HCT116 (cell line): ENCODE data around the gene RABGAP1. TPM values are rescaled to one million over a fixed set of nuclear protein-coding genes. Genes with fewer than 3 reads are reported as not detected.
A peak's percentile ranks its signal among the peaks of the same experiment; 100 is the strongest.

Experiments
- ATAC-seq: fragments of 200-7000 bp; cut with Tn5 transposase; 2 replicates; pipeline ENCODE4 v1.9.1; 2020; ENCODE audit warnings: mild to moderate bottlenecking, moderate library complexity
- BruUV-seq: library from RNA; stranded (reverse); fragments of 400-500 nt; replicated peaks from 2 replicates; lab custom pipeline; 2021; lab: Mats Ljungman, UMichigan
- CTCF ChIA-PET: fragments of 300-600 bp; sonication (Branson Sonifier 250); formaldehyde crosslinking; loops from one replicate; lab custom pipeline; 2021; ENCODE audit warnings: antibody characterized with exemption; lab: Charles Lee
- POLR2A ChIA-PET: fragments of 300-600, 350-600 bp; sonication (Branson Sonifier 250); formaldehyde crosslinking; loops from one replicate; lab custom pipeline; 2021; ENCODE audit warnings: antibody characterized with exemption; lab: Charles Lee
- RAD21 ChIA-PET, 2 experiments: fragments of 300-600 bp; sonication (Branson Sonifier 250); formaldehyde crosslinking; loops; one replicate each; lab custom pipeline; 2023; ENCODE audit warnings: low total read pairs in 2 of 2; ENCODE audit not compliant: uncharacterized antibody in 2 of 2, unreplicated experiment in 2 of 2, low non-redundant PET in 1 of 2; lab: Charles Lee
- DNase-seq: peaks from one replicate; pipeline ENCODE4 v3.0.0-alpha.2; 2010; ENCODE audit warnings: low read depth, low spot score
- H2AFZ ChIP-seq: fragments of 200-600 bp; shearing (Covaris generic), sonication (generic); 2 replicates; pipeline ENCODE4 v1.6.1; 2017; ENCODE audit warnings: low read depth, mixed run types, mixed read lengths, antibody characterized with exemption, low read length; ENCODE audit not compliant: poor library complexity, severe bottlenecking
- H3K27ac ChIP-seq: 2 replicates; pipeline ENCODE4 v1.5.1; 2012; ENCODE audit warnings: low read depth, low read length
- H3K27me3 ChIP-seq: fragments of 200-600 bp; sonication (generic); 2 replicates; pipeline ENCODE4 v1.6.1; 2016; ENCODE audit warnings: mixed run types, low read length, mixed read lengths; ENCODE audit not compliant: insufficient read depth
- H3K36me3 ChIP-seq, 2 experiments: fragments of 200-500 bp in 1 of 2; fragments of 200-600 bp in 1 of 2; sonication (Bioruptor generic) in 1 of 2; sonication (generic) in 1 of 2; 2 replicates each; pipeline versions ENCODE4 v1.5.1 to v1.6.1; 2014 to 2016; ENCODE audit warnings: low read length in 2 of 2, inconsistent platforms in 1 of 2, mixed read lengths in 1 of 2, mixed run types in 1 of 2; ENCODE audit not compliant: insufficient read depth in 2 of 2, control insufficient read depth in 1 of 2
- H3K4me1 ChIP-seq, 2 experiments: fragments of 200-600 bp in 1 of 2; sonication (generic) in 1 of 2; 2 replicates each; pipeline versions ENCODE4 v1.5.1 to v1.6.1; 2012 to 2017; ENCODE audit warnings: low read length in 2 of 2, inconsistent platforms in 1 of 2, mild to moderate bottlenecking in 1 of 2, mixed read lengths in 1 of 2, mixed run types in 1 of 2, moderate library complexity in 1 of 2; ENCODE audit not compliant: insufficient read depth in 2 of 2, control insufficient read depth in 1 of 2
- H3K4me2 ChIP-seq: fragments of 200-600 bp; sonication (generic); 2 replicates; pipeline ENCODE4 v1.6.1; 2017; ENCODE audit warnings: mixed run types, low read length, mixed read lengths
- H3K4me3 ChIP-seq, 2 experiments: fragments of 200-600 bp in 1 of 2; sonication (generic) in 1 of 2; replicated peaks in 1 of 2; 2 replicates each; pipeline ENCODE4 v1.5.1; 2011 to 2016; ENCODE audit warnings: low read length in 2 of 2, control low read depth in 1 of 2, low read depth in 1 of 2, mild to moderate bottlenecking in 1 of 2, mixed read lengths in 1 of 2, mixed run types in 1 of 2
- H3K79me2 ChIP-seq: fragments of 200-600 bp; sonication (generic); 2 replicates; pipeline ENCODE4 v1.6.1; 2017; ENCODE audit warnings: mild to moderate bottlenecking, mixed run types, low read length, moderate library complexity, mixed read lengths; ENCODE audit not compliant: insufficient read depth
- H3K9ac ChIP-seq: fragments of 200-600 bp; sonication (generic); 2 replicates; pipeline ENCODE4 v1.6.1; 2016; ENCODE audit warnings: low read length, mixed read lengths
- H3K9me2 ChIP-seq: fragments of 200-600 bp; sonication (generic), shearing (Covaris generic); 2 replicates; pipeline ENCODE4 v1.6.1; 2017; ENCODE audit warnings: mixed run types, mild to moderate bottlenecking, moderate library complexity; ENCODE audit not compliant: insufficient read depth
- H3K9me3 ChIP-seq, 2 experiments: fragments of 200-500 bp in 1 of 2; fragments of 200-600 bp in 1 of 2; sonication (Bioruptor generic) in 1 of 2; sonication (generic) in 1 of 2; 2 replicates each; pipeline ENCODE4 v1.6.1; 2014 to 2017; ENCODE audit warnings: low read length in 2 of 2, mixed read lengths in 2 of 2, inconsistent platforms in 1 of 2, low read depth in 1 of 2, mild to moderate bottlenecking in 1 of 2, mixed run types in 1 of 2, moderate library complexity in 1 of 2; ENCODE audit not compliant: control insufficient read depth in 1 of 2, insufficient read depth in 1 of 2
- H4K20me1 ChIP-seq: fragments of 200-600 bp; sonication (generic), shearing (Covaris generic); 2 replicates; pipeline ENCODE4 v1.6.1; 2017; ENCODE audit warnings: mixed run types, mild to moderate bottlenecking, moderate library complexity; ENCODE audit not compliant: insufficient read depth
- CBX3 ChIP-seq: IDR thresholded peaks from 2 replicates; pipeline ENCODE4 v1.6.1; 2012; ENCODE audit warnings: low read depth
- CEBPB ChIP-seq: IDR thresholded peaks from 2 replicates; pipeline ENCODE4 v1.6.1; 2012; ENCODE audit warnings: low read depth
- EZH2 ChIP-seq: fragments of 200-600 bp; sonication (generic); IDR thresholded peaks from 2 replicates; pipeline ENCODE4 v1.6.1; 2017; ENCODE audit warnings: antibody characterized with exemption, mixed run types
- EZH2phosphoT487 ChIP-seq: fragments of 200-600 bp; IDR thresholded peaks from 2 replicates; pipeline ENCODE4 v1.6.1; 2018; ENCODE audit warnings: antibody characterized with exemption, borderline replicate concordance
- POLR2A ChIP-seq: IDR thresholded peaks from 2 replicates; pipeline ENCODE4 v1.7.0; 2011; ENCODE audit warnings: borderline replicate concordance; ENCODE audit not compliant: insufficient read depth, insufficient read length; ENCODE audit errors: extremely low read depth
- POLR2AphosphoS5 ChIP-seq: IDR thresholded peaks from 2 replicates; pipeline ENCODE4 v1.6.1; 2011; ENCODE audit warnings: mild to moderate bottlenecking, low read depth, low read length, moderate library complexity
- SIN3A ChIP-seq: IDR thresholded peaks from 2 replicates; pipeline ENCODE4 v1.6.1; 2012; ENCODE audit warnings: low read depth
- SP1 ChIP-seq: IDR thresholded peaks from 2 replicates; pipeline ENCODE4 v1.6.1; 2012; ENCODE audit warnings: low read depth
- TCF7L2 ChIP-seq: IDR thresholded peaks from 2 replicates; pipeline ENCODE4 v1.7.0; 2011; ENCODE audit warnings: borderline replicate concordance, inconsistent platforms; ENCODE audit not compliant: insufficient read depth, insufficient read length; ENCODE audit errors: extremely low read depth
- YY1 ChIP-seq: IDR thresholded peaks from 2 replicates; pipeline ENCODE4 v1.6.1; 2011; ENCODE audit warnings: low read length, low read depth, moderate library complexity, mild to moderate bottlenecking; ENCODE audit not compliant: insufficient replicate concordance; ENCODE audit errors: extremely low read depth
- intact Hi-C: fragments of 100-400 bp; cut with micrococcal nuclease; formaldehyde crosslinking; loops from 2 replicates; pipeline ENCODE4 v1.10.0; 2022
- total RNA-seq: library from RNA; stranded (reverse); gene quantifications from one replicate; pipeline ENCODE4 v1.2.1, GENCODE V29; 2021; ENCODE audit not compliant: unreplicated experiment
- TF ChIP-seq, protein P1 (sequence below): IDR thresholded peaks from 2 replicates; pipeline ENCODE4 v1.6.1; 2012
- TF ChIP-seq, protein P2 (sequence below): IDR thresholded peaks from 2 replicates; pipeline ENCODE4 v1.6.1; 2012; ENCODE audit warnings: low read depth
- TF ChIP-seq, protein P3 (sequence below), 3 experiments: fragments of 200-600 bp in 1 of 3; sonication (generic) in 1 of 3; IDR thresholded peaks in 2 of 3; conservative IDR thresholded peaks in 1 of 3; 2 replicates each; pipeline ENCODE4 v1.5.1; 2012 to 2017; ENCODE audit warnings: low read depth in 2 of 3, low read length in 2 of 3, antibody characterized with exemption in 1 of 3, borderline replicate concordance in 1 of 3, control low read depth in 1 of 3, mild to moderate bottlenecking in 1 of 3, mixed read lengths in 1 of 3, mixed run types in 1 of 3, moderate library complexity in 1 of 3; ENCODE audit not compliant: insufficient read depth in 1 of 3

The RABGAP1 gene
- total RNA-seq, 1 experiment from 2014 or later: 29.7 TPM

DNA sequence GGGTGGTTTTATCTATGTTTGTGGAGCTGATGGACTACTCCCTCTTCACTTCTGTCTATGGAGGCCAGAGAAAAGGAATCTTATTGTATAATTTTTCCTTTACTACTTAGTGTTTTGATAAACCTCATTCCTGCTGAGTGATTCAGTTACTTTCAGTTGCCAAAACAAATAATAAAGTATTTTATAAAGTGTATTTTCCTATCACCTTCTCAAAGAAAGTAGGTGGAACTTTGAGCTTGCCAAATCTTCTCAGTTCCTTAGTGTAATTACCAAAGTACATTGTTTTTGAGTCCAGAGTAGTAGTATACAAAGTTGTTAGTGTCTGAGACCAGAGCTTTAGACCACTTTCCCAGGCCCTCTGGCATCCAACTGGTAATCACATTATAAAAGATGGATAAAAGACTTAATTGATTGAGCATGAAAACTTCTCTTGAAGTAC, 13.5 kb downstream of the RABGAP1 start:
- no peak for ATAC-seq
- intact Hi-C loops: no loop called here
- DNase-seq: no peak
- CTCF ChIA-PET: no interaction called here
- Histone ChIP-seq H4K20me1 (peaks cover 12% of the 10 kb centered on the region; the same call in 1 of the 2 replicates), H3K4me3 (no peak overlapping the region), H3K9me2 (no peaks in the 10 kb centered on the region), H2AFZ (no peak overlapping the region), H3K27me3 (no peaks in the 10 kb centered on the region), H3K9me3 (no peaks in the 10 kb centered on the region), H3K4me2 (peak overlapping the region; percentile 12; the same call in 1 of the 2 replicates), H3K36me3 (no peaks in the 10 kb centered on the region), H3K4me1 (peaks cover 3 to 6% of the 10 kb centered on the region in 2 experiments; a peak in 2 of 4 replicates), H3K79me2 (peaks cover 77% of the 10 kb centered on the region), H3K27ac (no peak overlapping the region), H3K9ac (no peak overlapping the region)
- BruUV-seq: no TSS peak
- RAD21 ChIA-PET: no interaction called here
- POLR2A ChIA-PET: no interaction called here
- no peak for TF ChIP-seq CEBPB
- TF ChIP-seq POLR2AphosphoS5: no peak
- no peak for TF ChIP-seq SIN3A
- TF ChIP-seq CBX3: no peak
- TF ChIP-seq YY1: no peak

DNA sequence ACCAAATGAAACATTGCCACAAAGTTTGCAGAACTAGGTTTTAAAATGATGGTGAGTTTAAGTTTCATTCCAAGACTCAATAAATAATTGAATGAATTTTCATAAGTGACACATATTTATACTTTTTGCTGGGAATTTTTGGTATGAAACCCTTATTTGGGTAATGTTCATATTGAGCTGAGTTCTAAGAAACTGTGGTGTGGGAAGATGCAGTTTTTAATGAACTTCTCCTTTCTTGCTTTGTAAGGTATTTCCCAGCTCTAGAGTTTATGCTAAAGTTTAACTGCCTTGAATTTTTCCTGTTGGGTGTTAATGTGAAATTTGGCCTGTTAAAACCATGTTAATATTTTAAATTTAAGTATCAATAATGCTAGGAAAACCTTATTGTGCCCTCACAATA, 15.1 kb downstream of the RABGAP1 start:
- no peak for ATAC-seq
- intact Hi-C loops: no loop called here
- DNase-seq: no peak
- Histone ChIP-seq H3K27me3 (no peaks in the 10 kb centered on the region), H3K36me3 (no peaks in the 10 kb centered on the region), H3K9ac (no peak overlapping the region), H3K79me2 (peaks cover 61% of the 10 kb centered on the region), H3K9me3 (no peaks in the 10 kb centered on the region), H3K4me2 (no peak overlapping the region), H2AFZ (no peak overlapping the region), H4K20me1 (peaks cover 12% of the 10 kb centered on the region; the same call in 1 of the 2 replicates), H3K4me1 (peaks cover 3 to 6% of the 10 kb centered on the region in 2 experiments; a peak in 2 of 4 replicates), H3K27ac (no peak overlapping the region), H3K9me2 (no peaks in the 10 kb centered on the region), H3K4me3 (no peak overlapping the region)
- CTCF ChIA-PET: no interaction called here
- RAD21 ChIA-PET: no interaction called here
- no TSS peak for BruUV-seq
- POLR2A ChIA-PET: no interaction called here
- TF ChIP-seq EZH2phosphoT487: no peak
- no peak for TF ChIP-seq POLR2A
- no peak for TF ChIP-seq TCF7L2
- TF ChIP-seq, protein P1, sequence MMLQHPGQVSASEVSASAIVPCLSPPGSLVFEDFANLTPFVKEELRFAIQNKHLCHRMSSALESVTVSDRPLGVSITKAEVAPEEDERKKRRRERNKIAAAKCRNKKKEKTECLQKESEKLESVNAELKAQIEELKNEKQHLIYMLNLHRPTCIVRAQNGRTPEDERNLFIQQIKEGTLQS: no peak
- TF ChIP-seq, protein P2, sequence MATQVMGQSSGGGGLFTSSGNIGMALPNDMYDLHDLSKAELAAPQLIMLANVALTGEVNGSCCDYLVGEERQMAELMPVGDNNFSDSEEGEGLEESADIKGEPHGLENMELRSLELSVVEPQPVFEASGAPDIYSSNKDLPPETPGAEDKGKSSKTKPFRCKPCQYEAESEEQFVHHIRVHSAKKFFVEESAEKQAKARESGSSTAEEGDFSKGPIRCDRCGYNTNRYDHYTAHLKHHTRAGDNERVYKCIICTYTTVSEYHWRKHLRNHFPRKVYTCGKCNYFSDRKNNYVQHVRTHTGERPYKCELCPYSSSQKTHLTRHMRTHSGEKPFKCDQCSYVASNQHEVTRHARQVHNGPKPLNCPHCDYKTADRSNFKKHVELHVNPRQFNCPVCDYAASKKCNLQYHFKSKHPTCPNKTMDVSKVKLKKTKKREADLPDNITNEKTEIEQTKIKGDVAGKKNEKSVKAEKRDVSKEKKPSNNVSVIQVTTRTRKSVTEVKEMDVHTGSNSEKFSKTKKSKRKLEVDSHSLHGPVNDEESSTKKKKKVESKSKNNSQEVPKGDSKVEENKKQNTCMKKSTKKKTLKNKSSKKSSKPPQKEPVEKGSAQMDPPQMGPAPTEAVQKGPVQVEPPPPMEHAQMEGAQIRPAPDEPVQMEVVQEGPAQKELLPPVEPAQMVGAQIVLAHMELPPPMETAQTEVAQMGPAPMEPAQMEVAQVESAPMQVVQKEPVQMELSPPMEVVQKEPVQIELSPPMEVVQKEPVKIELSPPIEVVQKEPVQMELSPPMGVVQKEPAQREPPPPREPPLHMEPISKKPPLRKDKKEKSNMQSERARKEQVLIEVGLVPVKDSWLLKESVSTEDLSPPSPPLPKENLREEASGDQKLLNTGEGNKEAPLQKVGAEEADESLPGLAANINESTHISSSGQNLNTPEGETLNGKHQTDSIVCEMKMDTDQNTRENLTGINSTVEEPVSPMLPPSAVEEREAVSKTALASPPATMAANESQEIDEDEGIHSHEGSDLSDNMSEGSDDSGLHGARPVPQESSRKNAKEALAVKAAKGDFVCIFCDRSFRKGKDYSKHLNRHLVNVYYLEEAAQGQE: no peak
- no peak for TF ChIP-seq SP1
- TF ChIP-seq, protein P3, sequence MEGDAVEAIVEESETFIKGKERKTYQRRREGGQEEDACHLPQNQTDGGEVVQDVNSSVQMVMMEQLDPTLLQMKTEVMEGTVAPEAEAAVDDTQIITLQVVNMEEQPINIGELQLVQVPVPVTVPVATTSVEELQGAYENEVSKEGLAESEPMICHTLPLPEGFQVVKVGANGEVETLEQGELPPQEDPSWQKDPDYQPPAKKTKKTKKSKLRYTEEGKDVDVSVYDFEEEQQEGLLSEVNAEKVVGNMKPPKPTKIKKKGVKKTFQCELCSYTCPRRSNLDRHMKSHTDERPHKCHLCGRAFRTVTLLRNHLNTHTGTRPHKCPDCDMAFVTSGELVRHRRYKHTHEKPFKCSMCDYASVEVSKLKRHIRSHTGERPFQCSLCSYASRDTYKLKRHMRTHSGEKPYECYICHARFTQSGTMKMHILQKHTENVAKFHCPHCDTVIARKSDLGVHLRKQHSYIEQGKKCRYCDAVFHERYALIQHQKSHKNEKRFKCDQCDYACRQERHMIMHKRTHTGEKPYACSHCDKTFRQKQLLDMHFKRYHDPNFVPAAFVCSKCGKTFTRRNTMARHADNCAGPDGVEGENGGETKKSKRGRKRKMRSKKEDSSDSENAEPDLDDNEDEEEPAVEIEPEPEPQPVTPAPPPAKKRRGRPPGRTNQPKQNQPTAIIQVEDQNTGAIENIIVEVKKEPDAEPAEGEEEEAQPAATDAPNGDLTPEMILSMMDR (IDR thresholded peaks at IDR 0.05 in 2 of 3, conservative IDR thresholded peaks at IDR 0.05 in 1 of 3; ENCODE audit: borderline replicate concordance in 1 of 3, insufficient read depth in 1 of 3, low read depth in 2 of 3, low read length in 2 of 3): no peak
- no peak for TF ChIP-seq EZH2
